Stomach (tissue), 9 donors: ENCODE results near the gene IL2RG. TPM values are rescaled to one million over a fixed set of nuclear protein-coding genes. Genes with fewer than 3 reads are reported as not detected.

Experiments
- DNase-seq, 2 donors: peaks; one replicate each; pipeline versions ENCODE4 v3.0.0 to v3.0.0-alpha.2; 2013 to 2019
- H3K27ac ChIP-seq, 5 donors: fragments of 200-600 bp in 4 of 5; sonication (generic) in 4 of 5; one replicate each; pipeline ENCODE4 v1.5.1; 2013 to 2019; ENCODE audit warnings: mild to moderate bottlenecking in 1 of 5, moderate library complexity in 1 of 5
- H3K27me3 ChIP-seq, 3 donors: fragments of 200-600 bp; sonication (generic); one replicate each; pipeline ENCODE4 v1.5.1; 2017 to 2019; ENCODE audit warnings: mixed run types in 1 of 3
- H3K36me3 ChIP-seq, 4 donors: fragments of 200-600 bp; sonication (generic); 1 replicate in 3 of 4; 2 replicates in 1 of 4; pipeline ENCODE4 v1.5.1; 2016 to 2019
- H3K4me1 ChIP-seq, 4 donors: fragments of 200-600 bp; sonication (generic); one replicate each; pipeline ENCODE4 v1.5.1; 2016 to 2019
- H3K4me3 ChIP-seq, 4 donors: fragments of 200-600 bp; sonication (generic) in 3 of 4; one replicate each; pipeline ENCODE4 v1.5.1; 2016 to 2019; ENCODE audit warnings: mild to moderate bottlenecking in 1 of 4
- H3K9me3 ChIP-seq, 4 donors: fragments of 200-600 bp; sonication (generic); one replicate each; pipeline ENCODE4 v1.5.1; 2016 to 2019
- EP300 ChIP-seq: sonication (generic); formaldehyde crosslinking; IDR thresholded peaks from one replicate; pipeline ENCODE4 v1.6.1; 2017; ENCODE audit warnings: antibody characterized with exemption
- POLR2A ChIP-seq, 4 donors: fragments of 450-650 bp; IDR thresholded peaks; one replicate each; pipeline ENCODE4 v1.6.1; 2016; ENCODE audit warnings: antibody characterized with exemption in 4 of 4, control low read depth in 2 of 4, mild to moderate bottlenecking in 1 of 4, moderate library complexity in 1 of 4
- POLR2AphosphoS5 ChIP-seq, 3 donors: sonication (generic); formaldehyde crosslinking; IDR thresholded peaks; one replicate each; pipeline ENCODE4 v1.6.1; 2016; ENCODE audit warnings: antibody characterized with exemption in 3 of 3
- WGBS, 5 donors: extraction: QIAGEN DNeasy Blood & Tissue Kit in 3 of 5; methylation state at CpG; one replicate each; pipeline versions ENCODE4 v1.1.5 to v1.1.7; 2013 to 2018; 5-methylcytosine and 5-hydroxymethylcytosine counted together
- intact Hi-C: fragments of 100-400 bp; cut with DNase I; formaldehyde crosslinking; loops from one replicate; pipeline ENCODE4 v1.15.1; 2023; ENCODE audit warnings: low total_unique reads
- polyA plus RNA-seq, 3 donors: library from polyadenylated mRNA; stranded (reverse); fragments of 200-250 nt; gene quantifications; one replicate each; pipeline ENCODE4 v1.2.3, GENCODE V29; 2013
- total RNA-seq, 5 donors: library from RNA; depleted of rRNA; stranded (reverse); fragments of >200 nt; gene quantifications; one replicate each; pipeline versions ENCODE4 v1.1.0 to v1.2.3, GENCODE V29; 2014 to 2016
- TF ChIP-seq, protein P1 (sequence below), 7 experiments: fragments of 450-650 bp in 4 of 7; fragments of 200-600 bp in 3 of 7; sonication (generic) in 3 of 7; IDR thresholded peaks; one replicate each; pipeline ENCODE4 v1.5.1; 2016 to 2019; ENCODE audit warnings: antibody characterized with exemption in 7 of 7, control low read depth in 2 of 7, mild to moderate bottlenecking in 1 of 7
- donor health status: healthy with polysubstance abuse.
- donor health status: Bipolar disorder and iron deficiency.
- donor health status: healthy.

The IL2RG gene
- total and polyA plus RNA-seq, 8 donors, result 0.89 to 11.2 (median 9.0) TPM

DNA sequence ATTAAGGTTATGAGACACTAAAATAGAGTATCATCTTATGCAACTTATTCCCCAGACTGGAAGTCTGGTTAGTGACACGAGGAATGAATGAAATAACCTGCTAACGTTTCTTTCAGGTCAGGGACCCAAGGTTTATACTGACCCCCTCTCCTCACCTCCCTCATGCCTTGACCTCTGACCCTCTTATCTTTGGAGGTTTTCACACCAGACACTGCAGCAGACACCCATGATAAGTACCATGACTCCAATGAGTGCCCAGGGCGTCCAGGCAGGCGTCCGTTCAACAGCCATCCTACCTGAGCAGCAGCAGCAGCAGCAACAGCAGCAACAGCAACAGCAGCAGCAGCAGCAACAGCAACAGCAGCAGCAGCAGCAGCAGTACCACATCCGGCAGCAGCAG, 29.1 kb upstream of the IL2RG start:
- 62 to 82% (median 65%) methylated on average over 2 to 6 of the region's 6 CpGs for WGBS, 5 donors
- Histone ChIP-seq H3K9me3 (no peaks in the 10 kb centered on the region), H3K27ac (no peak overlapping the region), H3K27me3 (no peaks in the 10 kb centered on the region), H3K4me3 (no peak overlapping the region), H3K36me3 (peaks cover 7 to 74% (median 73%) of the 10 kb centered on the region in 4 donors), H3K4me1 (peaks cover 0 to 21% (median 11%) of the 10 kb centered on the region in 4 donors)
- TF ChIP-seq, protein P1, sequence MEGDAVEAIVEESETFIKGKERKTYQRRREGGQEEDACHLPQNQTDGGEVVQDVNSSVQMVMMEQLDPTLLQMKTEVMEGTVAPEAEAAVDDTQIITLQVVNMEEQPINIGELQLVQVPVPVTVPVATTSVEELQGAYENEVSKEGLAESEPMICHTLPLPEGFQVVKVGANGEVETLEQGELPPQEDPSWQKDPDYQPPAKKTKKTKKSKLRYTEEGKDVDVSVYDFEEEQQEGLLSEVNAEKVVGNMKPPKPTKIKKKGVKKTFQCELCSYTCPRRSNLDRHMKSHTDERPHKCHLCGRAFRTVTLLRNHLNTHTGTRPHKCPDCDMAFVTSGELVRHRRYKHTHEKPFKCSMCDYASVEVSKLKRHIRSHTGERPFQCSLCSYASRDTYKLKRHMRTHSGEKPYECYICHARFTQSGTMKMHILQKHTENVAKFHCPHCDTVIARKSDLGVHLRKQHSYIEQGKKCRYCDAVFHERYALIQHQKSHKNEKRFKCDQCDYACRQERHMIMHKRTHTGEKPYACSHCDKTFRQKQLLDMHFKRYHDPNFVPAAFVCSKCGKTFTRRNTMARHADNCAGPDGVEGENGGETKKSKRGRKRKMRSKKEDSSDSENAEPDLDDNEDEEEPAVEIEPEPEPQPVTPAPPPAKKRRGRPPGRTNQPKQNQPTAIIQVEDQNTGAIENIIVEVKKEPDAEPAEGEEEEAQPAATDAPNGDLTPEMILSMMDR (IDR thresholded peaks at IDR 0.05), result no peak
- TF ChIP-seq POLR2A (IDR thresholded peaks at IDR 0.05) (no peak), EP300 (no peak), POLR2AphosphoS5 (IDR thresholded peaks at IDR 0.05) (no peak)
- no peak for DNase-seq
- intact Hi-C loops, result no loop called here

DNA sequence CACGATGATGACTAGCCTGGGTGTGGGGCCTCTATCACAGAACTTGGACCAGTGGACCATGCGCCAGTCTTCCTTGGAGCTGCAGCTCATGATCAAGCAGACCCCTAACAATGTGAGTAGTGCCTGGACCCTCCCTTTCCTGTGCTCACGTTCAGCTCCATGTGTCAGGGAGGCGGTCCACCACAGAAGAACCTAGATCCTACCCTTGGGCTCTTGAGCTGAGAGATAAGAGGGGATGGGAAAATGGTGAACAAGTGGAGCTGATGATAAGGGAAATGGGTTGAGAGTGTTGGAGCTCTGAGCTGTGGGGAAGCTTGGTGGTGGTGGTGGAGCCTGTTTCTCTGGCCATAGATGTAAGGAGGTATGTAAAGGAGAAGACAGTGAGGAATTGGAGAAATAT, 20.1 kb upstream of the IL2RG start:
- peaks cover 0 to 7% (median 6%) of the 10 kb centered on the region in 4 donors for H3K4me1 ChIP-seq
- H3K9me3 ChIP-seq, result no peaks in the 10 kb centered on the region
- WGBS, 5 donors, result 63 to 88% (median 83%) methylated on average over 2 to 4 of the region's 4 CpGs
- TF ChIP-seq POLR2AphosphoS5 (IDR thresholded peaks at IDR 0.05), result no peak
- TF ChIP-seq, protein P1 (IDR thresholded peaks at IDR 0.05), result no peak
- TF ChIP-seq POLR2A (IDR thresholded peaks at IDR 0.05), result no peak
- TF ChIP-seq EP300, result no peak
- intact Hi-C loops, result no loop called here
- H3K4me3 ChIP-seq, result no peak overlapping the region
- DNase-seq, result no peak
- H3K27ac ChIP-seq, result no peak overlapping the region
- no peaks in the 10 kb centered on the region for H3K27me3 ChIP-seq
- H3K36me3 ChIP-seq, result peaks cover 14 to 99% (median 95%) of the 10 kb centered on the region in 4 donors

DNA sequence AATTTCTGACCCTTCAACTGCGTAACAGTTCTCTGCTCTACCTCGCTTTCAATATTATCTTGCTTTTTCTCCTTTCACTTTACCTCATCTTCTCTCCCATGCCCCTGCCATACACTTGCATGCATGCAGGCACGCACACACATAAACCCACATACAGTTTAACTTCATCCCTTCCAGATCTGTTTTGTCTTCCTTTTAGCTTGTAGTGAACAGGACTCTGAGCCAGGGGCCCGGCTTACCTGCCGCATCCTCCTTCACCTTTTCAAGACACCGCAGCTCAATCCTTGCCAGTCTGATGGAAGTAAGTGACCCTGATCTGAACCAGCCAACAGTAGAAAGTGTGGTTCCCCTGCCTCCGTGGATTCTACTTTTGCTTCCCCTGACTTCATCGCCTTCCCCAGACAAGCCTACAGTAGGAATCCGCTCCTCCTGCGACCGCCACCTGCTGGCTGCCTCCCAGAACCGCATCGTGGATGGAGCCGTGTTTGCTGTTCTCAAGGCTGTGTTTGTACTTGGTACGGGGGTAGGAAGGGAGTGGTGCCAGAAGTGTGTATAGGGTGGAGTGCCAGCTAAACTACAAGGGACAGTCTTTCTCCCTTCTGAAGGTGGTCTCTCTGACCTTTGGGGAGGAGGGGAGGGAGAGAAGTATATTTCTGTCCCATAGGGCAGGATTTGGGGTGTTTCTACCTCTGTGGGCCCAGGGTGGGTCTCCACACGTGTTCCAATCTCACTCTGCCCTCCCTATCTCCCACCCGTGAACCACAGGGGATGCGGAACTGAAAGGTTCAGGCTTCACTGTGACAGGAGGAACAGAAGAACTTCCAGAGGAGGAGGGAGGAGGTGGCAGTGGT, 17.8 kb upstream of the IL2RG start:
- peaks cover 0 to 7% (median 6%) of the 10 kb centered on the region in 4 donors for H3K4me1 ChIP-seq
- H3K36me3 ChIP-seq, result peaks cover 7 to 99% (median 95%) of the 10 kb centered on the region in 4 donors
- peak; percentile 83 to 89 for DNase-seq
- no peaks in the 10 kb centered on the region for H3K27me3 ChIP-seq
- H3K27ac ChIP-seq, result no peak overlapping the region
- intact Hi-C loops, result no loop called here
- WGBS, 5 donors, result 19 to 32% (median 24%) methylated on average over 16 to 18 of the region's 18 CpGs
- H3K4me3 ChIP-seq, result no peak overlapping the region
- no peaks in the 10 kb centered on the region for H3K9me3 ChIP-seq
- TF ChIP-seq POLR2AphosphoS5 (IDR thresholded peaks at IDR 0.05) (peak in 1 of 3 donors; percentile 47), EP300 (no peak), POLR2A (IDR thresholded peaks at IDR 0.05) (no peak)
- TF ChIP-seq, protein P1 (IDR thresholded peaks at IDR 0.05), result peak in 5 of 7 experiments; percentile 52 to 78 (median 68)

DNA sequence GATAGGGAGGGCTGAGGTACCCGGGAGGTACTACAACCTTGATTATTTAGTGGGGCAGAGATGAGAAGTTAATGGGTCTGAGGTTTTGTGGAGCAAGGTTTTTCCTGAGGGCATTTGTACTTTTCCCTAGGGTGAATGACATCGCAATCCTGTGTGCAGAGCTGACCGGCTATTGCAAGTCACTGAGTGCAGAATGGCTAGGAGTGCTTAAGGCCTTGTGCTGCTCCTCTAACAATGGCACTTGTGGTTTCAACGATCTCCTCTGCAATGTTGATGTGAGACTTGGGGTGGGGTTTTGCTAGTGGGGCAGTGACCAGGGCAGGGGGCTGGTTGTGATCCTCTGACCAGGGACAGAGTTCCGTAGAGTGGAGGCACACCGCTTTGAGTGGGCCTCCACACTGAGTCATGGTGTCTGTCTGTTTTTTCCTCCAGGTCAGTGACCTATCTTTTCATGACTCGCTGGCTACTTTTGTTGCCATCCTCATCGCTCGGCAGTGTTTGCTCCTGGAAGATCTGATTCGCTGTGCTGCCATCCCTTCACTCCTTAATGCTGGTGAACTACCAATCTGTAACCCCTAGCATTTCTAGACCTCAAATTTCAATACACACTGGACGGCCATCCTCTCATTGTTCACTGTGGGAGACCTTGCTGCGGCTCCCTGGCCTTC, 16.9 kb upstream of the IL2RG start:
- intact Hi-C loops, result no loop called here
- no peaks in the 10 kb centered on the region for H3K27me3 ChIP-seq
- TF ChIP-seq EP300 (no peak), POLR2A (IDR thresholded peaks at IDR 0.05) (no peak), POLR2AphosphoS5 (IDR thresholded peaks at IDR 0.05) (no peak)
- TF ChIP-seq, protein P1 (IDR thresholded peaks at IDR 0.05), result no peak
- WGBS, 5 donors, result 70 to 81% (median 74%) methylated on average over 12 of the region's 12 CpGs
- no peak for DNase-seq
- H3K9me3 ChIP-seq, result no peaks in the 10 kb centered on the region
- peaks cover 0 to 7% (median 6%) of the 10 kb centered on the region in 4 donors for H3K4me1 ChIP-seq
- H3K27ac ChIP-seq, result no peak overlapping the region
- H3K4me3 ChIP-seq, result no peak overlapping the region
- peaks cover 14 to 99% (median 95%) of the 10 kb centered on the region in 4 donors for H3K36me3 ChIP-seq
